ENCODE data around the gene TTC23. TPM values are rescaled to one million over a fixed set of nuclear protein-coding genes. Genes with fewer than 3 reads are reported as not detected.

TTC23 gene
- total RNA-seq, 4 donors from 2014 or later: 19.9 to 45.3 (median 34.0) TPM

- Histone ChIP-seq H3K27me3 (no peaks in the 10 kb centered on the region), H3K27ac (peak overlapping the region; percentile 78 to 91 (median 82)), H3K36me3 (no peaks in the 10 kb centered on the region), H3K4me3 (replicated peaks in 1 of 3) (no peak overlapping the region), H3K9me3 (no peaks in the 10 kb centered on the region), H3K4me1 (peaks cover 17 to 35% of the 10 kb centered on the region in 2 donors)
- no peak for DNase-seq
- 81 to 93% methylated on average over 4 to 8 of the region's 8 CpGs for WGBS, 2 donors
- TF ChIP-seq, protein P1, sequence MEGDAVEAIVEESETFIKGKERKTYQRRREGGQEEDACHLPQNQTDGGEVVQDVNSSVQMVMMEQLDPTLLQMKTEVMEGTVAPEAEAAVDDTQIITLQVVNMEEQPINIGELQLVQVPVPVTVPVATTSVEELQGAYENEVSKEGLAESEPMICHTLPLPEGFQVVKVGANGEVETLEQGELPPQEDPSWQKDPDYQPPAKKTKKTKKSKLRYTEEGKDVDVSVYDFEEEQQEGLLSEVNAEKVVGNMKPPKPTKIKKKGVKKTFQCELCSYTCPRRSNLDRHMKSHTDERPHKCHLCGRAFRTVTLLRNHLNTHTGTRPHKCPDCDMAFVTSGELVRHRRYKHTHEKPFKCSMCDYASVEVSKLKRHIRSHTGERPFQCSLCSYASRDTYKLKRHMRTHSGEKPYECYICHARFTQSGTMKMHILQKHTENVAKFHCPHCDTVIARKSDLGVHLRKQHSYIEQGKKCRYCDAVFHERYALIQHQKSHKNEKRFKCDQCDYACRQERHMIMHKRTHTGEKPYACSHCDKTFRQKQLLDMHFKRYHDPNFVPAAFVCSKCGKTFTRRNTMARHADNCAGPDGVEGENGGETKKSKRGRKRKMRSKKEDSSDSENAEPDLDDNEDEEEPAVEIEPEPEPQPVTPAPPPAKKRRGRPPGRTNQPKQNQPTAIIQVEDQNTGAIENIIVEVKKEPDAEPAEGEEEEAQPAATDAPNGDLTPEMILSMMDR (IDR thresholded peaks at IDR 0.05): no peak
- no peak for TF ChIP-seq POLR2A (IDR thresholded peaks at IDR 0.05)
- intact Hi-C loops (cut with DNase I): no loop called here
Observed at GRCh38 chr15:99124641-99125040, 124.7 kb downstream of the TTC23 start.

DNA sequence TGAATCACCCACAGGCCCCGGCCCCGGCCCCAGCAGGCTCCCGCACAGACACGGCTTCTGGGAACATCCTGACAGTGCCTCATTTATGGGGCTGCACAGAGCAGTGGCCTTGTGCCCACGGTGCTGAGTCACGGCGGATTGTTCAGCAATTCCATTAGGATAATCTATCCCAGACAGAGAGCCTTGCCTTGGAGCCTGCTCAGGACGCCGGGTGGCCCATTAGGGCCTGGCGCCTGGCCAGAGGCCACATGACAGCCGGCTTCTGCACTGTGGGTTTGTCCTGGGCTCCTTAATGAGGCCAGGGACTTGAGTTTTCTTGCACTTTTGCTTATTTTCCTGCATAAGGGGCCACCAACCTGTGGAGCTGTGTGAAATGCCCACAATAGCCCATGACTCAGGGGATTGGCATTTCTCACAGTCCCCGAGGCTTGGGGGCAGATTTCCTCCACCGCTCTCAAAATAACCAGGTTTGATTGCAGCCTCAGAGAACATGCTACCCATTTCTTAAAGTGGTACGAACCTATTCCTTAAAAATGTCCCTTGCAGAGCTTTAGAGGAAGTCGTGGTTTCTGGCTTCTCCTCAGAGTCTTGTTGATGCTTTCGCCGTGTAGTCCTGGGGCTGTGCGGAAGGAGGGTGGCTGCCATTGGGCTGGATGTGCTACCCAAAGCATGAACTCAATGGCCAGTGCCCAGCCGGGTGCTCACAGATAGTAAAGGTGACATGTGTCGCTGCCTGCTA lies 125.5 kb downstream of the TTC23 start:
- no peak overlapping the region for H3K4me3 ChIP-seq (replicated peaks in 1 of 3)
- H3K27ac ChIP-seq: peak overlapping the region; percentile 78 to 91 (median 82)
- WGBS, 2 donors: 26 to 40% methylated on average over 11 to 20 of the region's 20 CpGs
- DNase-seq: peak; percentile 85 to 89
- H3K27me3 ChIP-seq: no peaks in the 10 kb centered on the region
- peaks cover 17 to 35% of the 10 kb centered on the region in 2 donors for H3K4me1 ChIP-seq
- H3K9me3 ChIP-seq: no peaks in the 10 kb centered on the region
- intact Hi-C loops (cut with DNase I): no loop called here
- TF ChIP-seq POLR2A (IDR thresholded peaks at IDR 0.05): peak in 1 of 2 donors; percentile 23
- TF ChIP-seq, protein P1 (IDR thresholded peaks at IDR 0.05): no peak
- no peaks in the 10 kb centered on the region for H3K36me3 ChIP-seq

DNA sequence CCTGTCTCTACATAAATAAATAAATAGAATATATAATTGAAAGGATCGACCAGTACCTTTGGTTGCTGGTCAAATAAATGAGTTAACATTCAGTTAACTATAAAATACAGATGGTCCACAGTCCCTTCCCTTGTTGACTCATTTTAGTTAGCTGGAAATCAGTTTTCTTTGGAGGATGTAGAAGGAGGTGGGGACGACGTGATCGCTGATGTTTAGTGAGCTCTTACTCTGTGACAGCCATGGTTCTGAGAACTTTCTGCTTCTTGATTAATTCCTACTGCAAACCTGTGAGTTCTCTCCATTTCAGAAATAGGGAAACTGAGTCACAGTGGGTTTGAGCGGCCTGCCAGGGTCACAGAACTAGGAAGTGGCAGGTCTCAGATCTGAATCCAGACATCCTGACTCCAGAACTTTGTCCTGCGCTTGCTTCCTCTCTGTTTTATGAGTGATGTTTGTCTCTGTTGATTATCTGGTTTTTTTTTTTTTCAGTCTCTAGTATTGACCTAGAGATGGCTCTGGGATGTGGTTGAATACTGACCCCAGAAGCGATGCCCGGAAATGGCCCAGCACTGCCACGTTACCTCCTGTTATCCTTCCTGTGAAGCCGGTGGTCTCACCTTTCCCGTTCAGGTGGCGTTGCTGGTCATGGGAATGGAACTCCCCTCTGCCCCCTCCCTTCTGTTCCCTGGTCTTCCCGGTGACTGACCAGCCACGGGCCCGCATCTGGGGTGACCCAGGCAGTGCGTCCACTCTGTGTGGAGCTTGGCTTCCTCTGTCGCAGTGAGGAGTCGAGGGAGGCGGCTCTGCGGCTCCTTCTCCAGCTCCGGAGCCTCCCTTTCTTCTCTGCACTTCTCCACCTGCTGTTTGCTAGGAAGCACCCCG lies 126.3 kb downstream of the TTC23 start:
- intact Hi-C loops (cut with DNase I): no loop called here
- WGBS, 2 donors: 63 to 67% methylated on average over 17 to 22 of the region's 22 CpGs
- TF ChIP-seq POLR2A (IDR thresholded peaks at IDR 0.05): peak in 1 of 2 donors; percentile 4
- TF ChIP-seq, protein P1 (IDR thresholded peaks at IDR 0.05): no peak

GRCh38 chr15:99121691-99122410 lies 127.5 kb downstream of the TTC23 start:
- TF ChIP-seq, protein P1 (IDR thresholded peaks at IDR 0.05): no peak
- TF ChIP-seq POLR2A (IDR thresholded peaks at IDR 0.05): no peak
- WGBS, 2 donors: 84 to 88% methylated on average over 8 of the region's 8 CpGs
- Histone ChIP-seq H3K36me3 (no peaks in the 10 kb centered on the region), H3K4me3 (replicated peaks in 1 of 3) (no peak overlapping the region), H3K4me1 (peaks cover 17 to 35% of the 10 kb centered on the region in 2 donors), H3K9me3 (no peaks in the 10 kb centered on the region), H3K27me3 (no peaks in the 10 kb centered on the region), H3K27ac (no peak overlapping the region)
- no peak for DNase-seq
- intact Hi-C loops (cut with DNase I): no loop called here

More for the DNA sequence above, 126.3 kb downstream of the TTC23 start:
- peaks cover 17 to 35% of the 10 kb centered on the region in 2 donors for H3K4me1 ChIP-seq
- no peak overlapping the region for H3K4me3 ChIP-seq (replicated peaks in 1 of 3)
- H3K9me3 ChIP-seq: no peaks in the 10 kb centered on the region
- H3K27ac ChIP-seq: peak overlapping the region; percentile 78 to 91 (median 82)
- DNase-seq: no peak
- H3K27me3 ChIP-seq: no peaks in the 10 kb centered on the region
- no peaks in the 10 kb centered on the region for H3K36me3 ChIP-seq

Data from thyroid gland (tissue), 4 donors.